PFSK-1 (cell line): ENCODE results near the gene NOXA1.

Experiments
- POLR2AphosphoS5 ChIP-seq: IDR thresholded peaks from 2 replicates; pipeline ENCODE4 v1.6.1; 2012; ENCODE audit warnings: low read depth, mild to moderate bottlenecking, control low read depth, low read length, moderate library complexity
- TAF1 ChIP-seq: IDR thresholded peaks from 2 replicates; pipeline ENCODE4 v1.6.1; 2012; ENCODE audit warnings: low read length, control low read depth, borderline replicate concordance; ENCODE audit not compliant: insufficient read depth

DNA sequence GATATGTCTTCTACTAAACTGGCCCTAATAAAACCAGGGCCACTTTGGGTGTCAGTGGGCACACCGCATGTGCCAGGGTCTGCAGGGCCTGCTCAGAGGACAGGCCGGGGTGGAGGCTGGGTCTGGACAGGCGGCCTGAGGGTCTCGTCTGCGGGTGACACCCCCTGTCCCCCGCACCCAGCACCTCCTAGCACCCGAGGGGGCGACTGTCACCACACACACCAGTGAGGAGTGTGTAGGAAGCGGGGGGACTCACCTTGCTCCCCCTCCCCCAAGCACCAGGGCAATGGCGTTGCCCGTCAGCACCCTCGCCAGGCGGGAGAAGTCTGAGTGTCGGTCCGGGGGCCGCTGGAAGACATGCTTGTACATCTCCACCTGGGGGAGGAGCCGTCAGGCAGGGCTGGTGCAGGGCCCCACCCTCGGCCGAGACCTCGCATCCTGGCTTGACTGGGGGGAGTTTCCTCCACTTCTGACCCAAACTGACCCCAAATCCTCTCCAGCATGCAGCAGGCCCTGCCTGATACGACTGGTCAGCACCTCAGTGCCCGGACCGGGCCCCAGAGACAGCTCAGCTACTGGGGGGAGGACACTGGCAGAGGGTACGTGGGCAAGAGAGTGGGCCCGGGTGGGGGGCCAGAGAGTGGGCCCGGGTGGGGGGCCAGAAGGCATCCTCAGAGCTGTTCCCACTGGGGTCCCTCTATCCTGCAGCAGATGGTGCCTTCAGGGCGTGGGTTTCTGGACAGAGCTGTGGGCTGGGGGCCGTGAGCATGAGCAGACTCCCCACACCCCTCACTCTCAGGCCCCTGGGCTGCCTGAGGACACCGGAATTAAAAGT lies 54.8 kb downstream of the NOXA1 start:
- no peak for TF ChIP-seq POLR2AphosphoS5
- no peak for TF ChIP-seq TAF1
